Lung (tissue), 12 donors: ENCODE data around the gene TRMT2A. TPM values are rescaled to one million over a fixed set of nuclear protein-coding genes. Genes with fewer than 3 reads are reported as not detected.

Experiments
- ATAC-seq: fragments of 200-7000 bp; cut with Tn5 transposase; one replicate; pipeline ENCODE4 v1.9.1; 2020; ENCODE audit warnings: moderate number of reproducible peaks; ENCODE audit not compliant: insufficient read depth, low FRiP score
- DNase-seq, 3 donors: peaks; one replicate each; pipeline ENCODE4 v3.0.0-alpha.2; 2013 to 2017
- H3K27ac ChIP-seq, 2 donors: one replicate each; pipeline ENCODE4 v1.5.1; 2013; ENCODE audit warnings: mild to moderate bottlenecking in 2 of 2, moderate library complexity in 2 of 2, control low read depth in 1 of 2, inconsistent platforms in 1 of 2, low read depth in 1 of 2, low read length in 1 of 2
- H3K27me3 ChIP-seq, 3 donors: one replicate each; pipeline ENCODE4 v1.5.1; 2013; ENCODE audit warnings: low read length in 2 of 3; ENCODE audit not compliant: control insufficient read depth in 3 of 3, insufficient read depth in 3 of 3
- H3K36me3 ChIP-seq, 4 donors: one replicate each; pipeline ENCODE4 v1.5.1; 2013; ENCODE audit warnings: low read length in 4 of 4, mild to moderate bottlenecking in 1 of 4, moderate library complexity in 1 of 4; ENCODE audit not compliant: control insufficient read depth in 4 of 4, insufficient read depth in 4 of 4
- H3K4me1 ChIP-seq, 5 donors: one replicate each; pipeline ENCODE4 v1.5.1; 2013; ENCODE audit warnings: low read length in 5 of 5, mild to moderate bottlenecking in 2 of 5, moderate library complexity in 1 of 5; ENCODE audit not compliant: control insufficient read depth in 5 of 5, insufficient read depth in 5 of 5
- H3K4me3 ChIP-seq: one replicate; pipeline ENCODE4 v1.5.1; 2013; ENCODE audit warnings: mild to moderate bottlenecking, control low read depth, moderate library complexity
- H3K9ac ChIP-seq, 2 donors: one replicate each; pipeline ENCODE4 v1.5.1; 2013; ENCODE audit warnings: low read length in 2 of 2, control low read depth in 1 of 2; ENCODE audit not compliant: insufficient read depth in 1 of 2
- H3K9me3 ChIP-seq, 4 donors: one replicate each; pipeline ENCODE4 v1.5.1; 2013; ENCODE audit warnings: low read length in 3 of 4, mild to moderate bottlenecking in 1 of 4, moderate library complexity in 1 of 4; ENCODE audit not compliant: control insufficient read depth in 4 of 4, insufficient read depth in 3 of 4
- WGBS, 2 donors: extraction: QIAGEN DNeasy Blood & Tissue Kit; methylation state at CpG; one replicate each; pipeline ENCODE4 v1.1.7; 2013; 5-methylcytosine and 5-hydroxymethylcytosine counted together
- polyA plus RNA-seq, 2 donors: library from polyadenylated mRNA; stranded (reverse); fragments of 200-250 nt; gene quantifications; one replicate each; pipeline ENCODE4 v1.2.1, GENCODE V29; 2013
- total RNA-seq, 2 donors: library from RNA; depleted of rRNA in 1 of 2; stranded (reverse); fragments of >200 nt in 1 of 2; gene quantifications; one replicate each; pipeline ENCODE4 v1.2.1, GENCODE V29; 2014 to 2021
- TF ChIP-seq, protein P1 (sequence below): IDR thresholded peaks from 2 replicates; pipeline ENCODE4 v1.5.1; 2012; ENCODE audit warnings: mild to moderate bottlenecking; ENCODE audit errors: control extremely low read depth, extremely low read depth
- donor health status: control.
- donor health status: control.
- donor health status: Bipolar disorder and iron deficiency.
- donor health status: healthy.
- donor health status: DM: yes; HTN: yes; CAD: no.

TRMT2A gene
- total and polyA plus RNA-seq, 4 donors, result 37.5 to 71.1 (median 55.4) TPM

DNA sequence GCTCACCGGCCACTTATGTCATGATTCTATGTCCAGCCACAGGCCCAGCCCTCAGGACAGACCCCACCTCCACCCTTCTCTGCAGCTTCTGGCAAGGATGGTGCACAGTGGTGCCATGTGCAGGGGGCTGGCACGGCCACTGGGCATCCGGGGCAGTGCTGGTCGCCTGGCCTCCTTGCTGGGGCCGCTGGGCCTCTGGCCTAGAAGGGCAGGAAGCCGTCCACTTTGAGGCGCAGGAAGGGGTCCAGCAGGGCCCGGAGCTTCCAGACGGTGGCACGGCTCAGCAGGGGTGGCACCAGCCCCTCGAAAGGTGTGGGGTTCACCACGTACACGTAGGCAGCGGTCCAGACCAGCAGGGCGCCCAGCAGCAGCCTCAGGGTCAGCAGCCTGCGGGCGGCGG, 31.4 kb upstream of the TRMT2A start:
- no peaks in the 10 kb centered on the region for H3K9me3 ChIP-seq
- TF ChIP-seq, protein P1, sequence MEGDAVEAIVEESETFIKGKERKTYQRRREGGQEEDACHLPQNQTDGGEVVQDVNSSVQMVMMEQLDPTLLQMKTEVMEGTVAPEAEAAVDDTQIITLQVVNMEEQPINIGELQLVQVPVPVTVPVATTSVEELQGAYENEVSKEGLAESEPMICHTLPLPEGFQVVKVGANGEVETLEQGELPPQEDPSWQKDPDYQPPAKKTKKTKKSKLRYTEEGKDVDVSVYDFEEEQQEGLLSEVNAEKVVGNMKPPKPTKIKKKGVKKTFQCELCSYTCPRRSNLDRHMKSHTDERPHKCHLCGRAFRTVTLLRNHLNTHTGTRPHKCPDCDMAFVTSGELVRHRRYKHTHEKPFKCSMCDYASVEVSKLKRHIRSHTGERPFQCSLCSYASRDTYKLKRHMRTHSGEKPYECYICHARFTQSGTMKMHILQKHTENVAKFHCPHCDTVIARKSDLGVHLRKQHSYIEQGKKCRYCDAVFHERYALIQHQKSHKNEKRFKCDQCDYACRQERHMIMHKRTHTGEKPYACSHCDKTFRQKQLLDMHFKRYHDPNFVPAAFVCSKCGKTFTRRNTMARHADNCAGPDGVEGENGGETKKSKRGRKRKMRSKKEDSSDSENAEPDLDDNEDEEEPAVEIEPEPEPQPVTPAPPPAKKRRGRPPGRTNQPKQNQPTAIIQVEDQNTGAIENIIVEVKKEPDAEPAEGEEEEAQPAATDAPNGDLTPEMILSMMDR, result no peak
- H3K4me1 ChIP-seq, result no peaks in the 10 kb centered on the region
- WGBS, 2 donors, result 85 to 88% methylated on average over 14 to 18 of the region's 18 CpGs
- DNase-seq (no peak), ATAC-seq (no peak)
- H3K9ac ChIP-seq, result no peak overlapping the region
- peaks cover 0 to 15% (median 1%) of the 10 kb centered on the region in 4 donors for H3K36me3 ChIP-seq
- no peak overlapping the region for H3K4me3 ChIP-seq
- H3K27ac ChIP-seq, result no peak overlapping the region
- H3K27me3 ChIP-seq, result no peaks in the 10 kb centered on the region

DNA sequence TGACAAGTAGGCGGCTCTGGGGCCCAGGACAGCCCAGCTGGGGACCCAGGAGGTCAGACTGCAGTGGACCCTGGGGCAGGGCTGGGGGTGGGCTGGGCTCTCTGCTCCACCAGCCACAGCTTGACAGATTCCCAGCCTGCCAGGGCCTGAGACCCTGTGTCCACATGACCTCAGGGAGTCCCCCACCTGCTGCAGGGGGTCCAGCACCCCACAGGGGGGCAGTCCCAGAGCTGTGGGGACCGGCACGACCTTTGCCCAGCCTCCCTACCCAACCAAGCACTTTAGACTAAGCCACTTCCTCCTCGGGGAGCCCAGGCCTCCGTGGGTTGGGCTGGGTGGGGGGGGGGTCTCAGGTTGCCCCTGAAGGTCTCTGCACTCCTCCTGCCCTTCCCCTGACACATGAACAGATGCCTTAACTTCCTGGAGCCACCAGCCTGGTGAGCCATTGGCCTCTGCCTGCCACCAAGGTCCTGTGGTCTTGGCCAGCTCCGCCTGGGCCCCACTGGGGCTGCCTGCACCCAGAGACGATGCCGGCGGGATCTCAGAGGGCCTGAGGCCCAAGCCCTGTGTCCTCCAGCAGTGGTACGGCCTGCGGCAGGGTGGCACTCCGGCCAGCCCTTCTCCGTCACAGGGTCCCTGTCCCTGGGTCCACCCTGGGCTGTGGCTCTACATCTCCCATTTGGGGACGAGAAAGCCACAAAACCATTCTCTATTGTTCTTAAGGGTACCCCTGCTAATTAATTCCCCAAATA, 30.4 kb upstream of the TRMT2A start:
- Histone ChIP-seq H3K4me1 (no peaks in the 10 kb centered on the region), H3K4me3 (no peak overlapping the region), H3K9ac (no peak overlapping the region), H3K27ac (no peak overlapping the region), H3K9me3 (no peaks in the 10 kb centered on the region), H3K27me3 (no peaks in the 10 kb centered on the region), H3K36me3 (peaks cover 0 to 24% (median 1%) of the 10 kb centered on the region in 4 donors)
- WGBS, 2 donors, result 61 to 74% methylated on average over 14 of the region's 14 CpGs
- DNase-seq (no peak), ATAC-seq (no peak)
- TF ChIP-seq, protein P1, result no peak

DNA sequence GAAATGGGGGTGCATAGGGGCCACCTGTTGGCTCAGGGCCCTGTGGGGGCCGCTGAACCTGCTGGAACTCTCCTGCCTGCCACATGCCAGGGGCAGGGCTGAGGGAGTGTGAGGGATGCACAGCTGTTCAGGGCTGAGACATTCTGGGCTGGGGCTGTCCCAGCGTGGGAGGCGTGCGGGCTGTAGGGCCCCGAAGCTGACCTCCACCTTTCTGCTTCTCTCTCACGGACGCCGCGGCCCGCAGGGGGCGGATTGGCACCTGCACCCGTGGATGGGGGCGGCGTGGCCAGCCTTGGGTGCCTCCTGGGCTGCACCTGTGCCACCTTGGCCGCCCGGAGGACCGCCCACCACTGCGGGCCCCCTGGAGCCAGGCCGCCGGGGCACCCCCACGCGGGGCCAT, 29.8 kb upstream of the TRMT2A start:
- no peak overlapping the region for H3K9ac ChIP-seq
- H3K4me3 ChIP-seq, result no peak overlapping the region
- no peak overlapping the region for H3K27ac ChIP-seq
- no peaks in the 10 kb centered on the region for H3K27me3 ChIP-seq
- DNase-seq (no peak), ATAC-seq (no peak)
- peaks cover 0 to 29% (median 1%) of the 10 kb centered on the region in 4 donors for H3K36me3 ChIP-seq
- TF ChIP-seq, protein P1, result no peak
- no peaks in the 10 kb centered on the region for H3K9me3 ChIP-seq
- no peaks in the 10 kb centered on the region for H3K4me1 ChIP-seq
- 84 to 88% methylated on average over 22 of the region's 22 CpGs for WGBS, 2 donors
